ENCODE data around the gene PSIP1.
A peak's percentile ranks its signal among the peaks of the same experiment; 100 is the strongest.
"Not testable (repeated sequence)": the region's sequence is repeated elsewhere in the genome, so short reads cannot be mapped to it uniquely, and the experiment has no call there.

Gene PSIP1

GRCh38 chr9:15510789-15511575 lies at the start of gene PSIP1:
PSIP1 (minus strand) TSS chr9:15510970; CDS start chr9:15510188, 782 bp downstream.
- DNase-seq = peak; percentile 98

GRCh38 chr9:15553528-15553898 lies 42.7 kb upstream of the PSIP1 start:
- DNase-seq = no peak

- peak; percentile 98 for DNase-seq
Observed at GRCh38 chr9:15552636-15553527, 42.1 kb upstream of the PSIP1 start, which contains the start of gene CCDC171. CCDC171 (plus strand) TSS chr9:15553043; CDS start chr9:15564089, 11,046 bp downstream.

- DNase-seq = no peak
Observed at GRCh38 chr9:15549611-15550010, 38.8 kb upstream of the PSIP1 start.

- no peak for DNase-seq
Observed at GRCh38 chr9:15543047-15543813, 32.5 kb upstream of the PSIP1 start.

- no peak for DNase-seq
Observed at GRCh38 chr9:15542624-15543023, 31.9 kb upstream of the PSIP1 start.

GRCh38 chr9:15541872-15542271 lies 31.1 kb upstream of the PSIP1 start:
- no peak for DNase-seq

- DNase-seq = no peak
Observed at GRCh38 chr9:15531380-15531779, 20.6 kb upstream of the PSIP1 start.

- no peak for DNase-seq
Observed at GRCh38 chr9:15529566-15530324, 19.0 kb upstream of the PSIP1 start.

GRCh38 chr9:15527035-15527434 lies 16.3 kb upstream of the PSIP1 start:
- DNase-seq = not testable (repeated sequence)

- no peak for DNase-seq
Observed at GRCh38 chr9:15525958-15526357, 15.2 kb upstream of the PSIP1 start.

- no peak for DNase-seq
Observed at GRCh38 chr9:15524845-15525455, 14.2 kb upstream of the PSIP1 start.

- DNase-seq = no peak
Observed at GRCh38 chr9:15522130-15522755, 11.5 kb upstream of the PSIP1 start.

- DNase-seq = no peak
Observed at GRCh38 chr9:15521254-15521653, 10.5 kb upstream of the PSIP1 start.

- no peak for DNase-seq
Observed at GRCh38 chr9:15519831-15520230, 9.1 kb upstream of the PSIP1 start.

GRCh38 chr9:15513335-15513734 lies 2.6 kb upstream of the PSIP1 start:
- no peak for DNase-seq

GRCh38 chr9:15512889-15513288 lies 2.1 kb upstream of the PSIP1 start:
- no peak for DNase-seq

GRCh38 chr9:15512204-15512603 lies 1.4 kb upstream of the PSIP1 start:
- DNase-seq = no peak

GRCh38 chr9:15509931-15510788 lies 610 bp downstream of the PSIP1 start:
- DNase-seq = peak; percentile 80

- no peak for DNase-seq
Observed at GRCh38 chr9:15505921-15506320, 4.8 kb downstream of the PSIP1 start.

Measured in NCI-H526 treated with DMSO at 0.1 percent for 48 hours (cell line).